Caco-2 (cell line): ENCODE data around the gene OSBPL5. TPM values are rescaled to one million over a fixed set of nuclear protein-coding genes. Genes with fewer than 3 reads are reported as not detected.

Experiments
- BruUV-seq: library from RNA; stranded (reverse); fragments of 400-500 nt; replicated peaks from 2 replicates; lab custom pipeline; 2021; lab: Mats Ljungman, UMichigan
- CTCF ChIA-PET: fragments of 300-600 bp; sonication (Branson Sonifier 250); formaldehyde crosslinking; loops from one replicate; lab custom pipeline; 2022; ENCODE audit warnings: antibody characterized with exemption; lab: Charles Lee
- POLR2A ChIA-PET: fragments of 300-600 bp; sonication (Branson Sonifier 250); formaldehyde crosslinking; loops from one replicate; lab custom pipeline; 2022; ENCODE audit warnings: antibody characterized with exemption; lab: Charles Lee
- DNase-seq, 2 experiments: peaks; one replicate each; pipeline versions ENCODE4 v3.0.0 to v3.0.0-alpha.2; 2020 to 2022
- H3K27me3 ChIP-seq: replicated peaks from 2 replicates; pipeline ENCODE4 v1.6.0; 2011; ENCODE audit warnings: low read length; ENCODE audit not compliant: control insufficient read depth, insufficient read depth
- H3K36me3 ChIP-seq: 2 replicates; pipeline ENCODE4 v1.5.1; 2011; ENCODE audit warnings: low read length; ENCODE audit not compliant: control insufficient read depth, insufficient read depth
- H3K4me1 ChIP-seq: fragments of 250-450 bp; sonication (Bioruptor Pico); 2 replicates; pipeline ENCODE4 v1.5.1; 2020; ENCODE audit warnings: mild to moderate bottlenecking
- H3K4me3 ChIP-seq: 2 replicates; pipeline ENCODE4 v1.5.1; 2011; ENCODE audit warnings: low read depth, mild to moderate bottlenecking, control low read depth, low read length
- H3K9me3 ChIP-seq: fragments of 250-450 bp; sonication (Bioruptor Pico); 2 replicates; pipeline ENCODE4 v1.5.1; 2020; ENCODE audit warnings: mild to moderate bottlenecking, moderate library complexity
- H3K27ac Mint-ChIP-seq: one replicate; pipeline ENCODE4 v1.8.0; 2022; ENCODE audit warnings: mixed read lengths; ENCODE audit not compliant: unreplicated experiment
- H3K27me3 Mint-ChIP-seq: one replicate; pipeline ENCODE4 v1.8.0; 2022; ENCODE audit warnings: mixed read lengths; ENCODE audit not compliant: insufficient read depth, unreplicated experiment
- H3K36me3 Mint-ChIP-seq: one replicate; pipeline ENCODE4 v1.8.0; 2022; ENCODE audit warnings: mild to moderate bottlenecking, mixed read lengths; ENCODE audit not compliant: insufficient read depth, unreplicated experiment
- H3K4me1 Mint-ChIP-seq: one replicate; pipeline ENCODE4 v1.8.0; 2022; ENCODE audit warnings: low read depth, mixed read lengths; ENCODE audit not compliant: unreplicated experiment
- H3K4me3 Mint-ChIP-seq: one replicate; pipeline ENCODE4 v1.8.0; 2022; ENCODE audit warnings: mild to moderate bottlenecking, moderate library complexity, mixed read lengths; ENCODE audit not compliant: unreplicated experiment
- H3K9me3 Mint-ChIP-seq: one replicate; pipeline ENCODE4 v1.8.0; 2022; ENCODE audit warnings: mixed read lengths; ENCODE audit not compliant: unreplicated experiment
- intact Hi-C: fragments of 100-400 bp; cut with micrococcal nuclease; formaldehyde crosslinking; loops from one replicate; pipeline ENCODE4 v1.10.0; 2022; ENCODE audit not compliant: unreplicated experiment
- total RNA-seq: library from RNA; stranded (reverse); gene quantifications from 2 replicates; pipeline ENCODE4 v1.2.3, GENCODE V29; 2022
- TF ChIP-seq, protein P1 (sequence below), 2 experiments: fragments of 200-600 bp in 1 of 2; IDR thresholded peaks; 1 replicate in 1 of 2; 2 replicates in 1 of 2; pipeline versions ENCODE4 v1.5.1 to v1.8.0; 2011 to 2022; ENCODE audit warnings: antibody characterized with exemption in 1 of 2, control low read depth in 1 of 2, inconsistent platforms in 1 of 2, low read depth in 1 of 2, low read length in 1 of 2, mild to moderate bottlenecking in 1 of 2, moderate library complexity in 1 of 2; ENCODE audit not compliant: insufficient read depth in 1 of 2, severe bottlenecking in 1 of 2, unreplicated experiment in 1 of 2

Gene OSBPL5
- total RNA-seq, 1 experiment from 2014 or later: 4.9 TPM

DNA sequence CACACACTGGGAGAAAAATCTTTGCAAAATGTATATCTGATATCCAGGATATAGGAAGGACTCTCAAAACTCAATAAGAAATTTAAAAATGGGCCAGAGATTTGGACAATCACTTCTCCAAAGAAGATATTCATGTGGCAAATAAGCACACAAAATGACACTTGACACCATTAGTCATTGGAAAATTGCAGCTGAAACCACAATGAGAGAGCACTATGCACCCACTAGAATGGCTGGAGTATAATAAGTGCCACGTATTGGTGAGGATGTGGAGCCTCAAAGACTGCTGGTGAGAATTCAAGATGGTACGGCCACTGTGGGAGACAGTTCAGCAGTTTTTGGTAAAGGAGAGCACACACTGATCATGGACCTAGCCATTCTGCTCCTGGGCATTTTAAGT, 12.8 kb upstream of the OSBPL5 start:
- Histone ChIP-seq H3K4me3 (no peak overlapping the region), H3K27me3 (no peaks in the 10 kb centered on the region; the same call in 1 of the 2 replicates), H3K4me1 (no peaks in the 10 kb centered on the region), H3K36me3 (no peaks in the 10 kb centered on the region), H3K9me3 (peaks cover 18% of the 10 kb centered on the region)
- H3K4me1 Mint-ChIP-seq: no peaks in the 10 kb centered on the region
- H3K9me3 Mint-ChIP-seq: peaks cover 20% of the 10 kb centered on the region
- H3K27ac Mint-ChIP-seq: no peak overlapping the region
- no peak for DNase-seq
- no peaks in the 10 kb centered on the region for H3K27me3 Mint-ChIP-seq
- ChIA-PET CTCF (no interaction called here), POLR2A (no interaction called here)
- intact Hi-C loops: no loop called here
- H3K36me3 Mint-ChIP-seq: no peaks in the 10 kb centered on the region
- BruUV-seq: no TSS peak
- no peak overlapping the region for H3K4me3 Mint-ChIP-seq
- TF ChIP-seq, protein P1, sequence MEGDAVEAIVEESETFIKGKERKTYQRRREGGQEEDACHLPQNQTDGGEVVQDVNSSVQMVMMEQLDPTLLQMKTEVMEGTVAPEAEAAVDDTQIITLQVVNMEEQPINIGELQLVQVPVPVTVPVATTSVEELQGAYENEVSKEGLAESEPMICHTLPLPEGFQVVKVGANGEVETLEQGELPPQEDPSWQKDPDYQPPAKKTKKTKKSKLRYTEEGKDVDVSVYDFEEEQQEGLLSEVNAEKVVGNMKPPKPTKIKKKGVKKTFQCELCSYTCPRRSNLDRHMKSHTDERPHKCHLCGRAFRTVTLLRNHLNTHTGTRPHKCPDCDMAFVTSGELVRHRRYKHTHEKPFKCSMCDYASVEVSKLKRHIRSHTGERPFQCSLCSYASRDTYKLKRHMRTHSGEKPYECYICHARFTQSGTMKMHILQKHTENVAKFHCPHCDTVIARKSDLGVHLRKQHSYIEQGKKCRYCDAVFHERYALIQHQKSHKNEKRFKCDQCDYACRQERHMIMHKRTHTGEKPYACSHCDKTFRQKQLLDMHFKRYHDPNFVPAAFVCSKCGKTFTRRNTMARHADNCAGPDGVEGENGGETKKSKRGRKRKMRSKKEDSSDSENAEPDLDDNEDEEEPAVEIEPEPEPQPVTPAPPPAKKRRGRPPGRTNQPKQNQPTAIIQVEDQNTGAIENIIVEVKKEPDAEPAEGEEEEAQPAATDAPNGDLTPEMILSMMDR (IDR thresholded peaks at IDR 0.05; ENCODE audit: insufficient read depth in 1 of 2, low read depth in 1 of 2, low read length in 1 of 2, severe bottlenecking in 1 of 2, unreplicated experiment in 1 of 2): no peak

DNA sequence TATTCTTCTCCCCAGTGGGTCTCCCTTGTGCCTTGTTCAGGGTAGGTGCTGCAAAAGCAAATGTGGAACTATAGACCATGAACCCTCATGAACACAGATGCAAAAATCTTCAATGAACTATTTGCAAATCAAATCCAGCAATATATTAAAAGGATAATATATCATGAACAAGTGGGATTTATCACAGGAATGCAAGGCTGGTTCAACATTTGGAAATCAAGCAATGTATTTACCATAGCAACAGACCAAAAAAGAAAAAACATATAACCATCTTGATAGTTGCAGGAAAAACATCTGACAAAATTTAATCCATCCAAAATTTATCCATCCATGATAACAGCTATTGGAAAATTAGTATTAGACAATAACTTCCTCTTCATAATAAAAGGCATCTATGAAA, 11.4 kb upstream of the OSBPL5 start:
- ChIA-PET POLR2A (no interaction called here), CTCF (no interaction called here)
- TF ChIP-seq, protein P1 (IDR thresholded peaks at IDR 0.05; ENCODE audit: insufficient read depth in 1 of 2, low read depth in 1 of 2, low read length in 1 of 2, severe bottlenecking in 1 of 2, unreplicated experiment in 1 of 2): no peak
- H3K4me1 ChIP-seq: no peaks in the 10 kb centered on the region
- no peaks in the 10 kb centered on the region for H3K36me3 ChIP-seq
- no peaks in the 10 kb centered on the region for H3K4me1 Mint-ChIP-seq
- peaks cover 3% of the 10 kb centered on the region for H3K27me3 Mint-ChIP-seq
- intact Hi-C loops: no loop called here
- no peaks in the 10 kb centered on the region for H3K36me3 Mint-ChIP-seq
- H3K27me3 ChIP-seq: no peaks in the 10 kb centered on the region; the same call in 1 of the 2 replicates
- no peak overlapping the region for H3K4me3 ChIP-seq
- no TSS peak for BruUV-seq
- no peak overlapping the region for H3K27ac Mint-ChIP-seq
- H3K9me3 Mint-ChIP-seq: peaks cover 20% of the 10 kb centered on the region
- H3K4me3 Mint-ChIP-seq: no peak overlapping the region
- no peak for DNase-seq
- peaks cover 18% of the 10 kb centered on the region for H3K9me3 ChIP-seq

DNA sequence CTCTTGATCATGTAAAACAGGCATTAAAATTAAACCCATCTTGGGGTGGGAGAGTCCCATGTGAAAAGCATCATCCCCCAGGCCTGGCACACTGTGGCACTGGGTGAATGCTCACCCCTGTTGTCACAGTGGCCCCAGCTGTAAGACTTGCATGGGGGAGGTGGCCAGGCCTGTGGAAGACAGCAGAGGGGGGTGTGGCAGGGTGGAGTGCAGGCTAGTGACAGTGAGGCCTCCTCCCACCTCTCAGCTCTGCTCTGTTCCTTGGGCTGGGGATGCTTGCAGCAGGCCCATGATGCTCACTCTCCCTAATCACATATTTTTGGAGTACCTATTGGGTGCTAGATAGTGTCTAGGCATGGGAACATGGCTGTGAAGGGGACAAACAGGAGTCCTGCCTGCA, 10.1 kb upstream of the OSBPL5 start:
- Histone ChIP-seq H3K4me1 (no peaks in the 10 kb centered on the region), H3K36me3 (no peaks in the 10 kb centered on the region), H3K9me3 (peaks cover 18% of the 10 kb centered on the region), H3K4me3 (no peak overlapping the region), H3K27me3 (no peaks in the 10 kb centered on the region; the same call in 1 of the 2 replicates)
- POLR2A ChIA-PET: no interaction called here
- H3K36me3 Mint-ChIP-seq: no peaks in the 10 kb centered on the region
- H3K4me1 Mint-ChIP-seq: no peaks in the 10 kb centered on the region
- no peak overlapping the region for H3K4me3 Mint-ChIP-seq
- H3K27ac Mint-ChIP-seq: no peak overlapping the region
- TF ChIP-seq, protein P1 (IDR thresholded peaks at IDR 0.05; ENCODE audit: insufficient read depth in 1 of 2, low read depth in 1 of 2, low read length in 1 of 2, severe bottlenecking in 1 of 2, unreplicated experiment in 1 of 2): no peak
- H3K27me3 Mint-ChIP-seq: peaks cover 4% of the 10 kb centered on the region
- no peak for DNase-seq
- CTCF ChIA-PET: no interaction called here
- peaks cover 17% of the 10 kb centered on the region for H3K9me3 Mint-ChIP-seq
- intact Hi-C loops: no loop called here
- no TSS peak for BruUV-seq
